CD14-positive monocyte (primary cell): Measurements from ENCODE around the gene BANP. TPM values are rescaled to one million over a fixed set of nuclear protein-coding genes. Genes with fewer than 3 reads are reported as not detected.
"Not testable (repeated sequence)": the region's sequence is repeated elsewhere in the genome, so short reads cannot be mapped to it uniquely, and the experiment has no call there.

ENCODE experiments used
- DNase-seq, 3 donors: peaks; one replicate each; pipeline ENCODE4 v3.0.0-alpha.2; 2011 to 2022
- H2AFZ ChIP-seq: 2 replicates; pipeline ENCODE4 v1.6.0; 2012; ENCODE audit warnings: mild to moderate bottlenecking, low read depth, low read length, inconsistent platforms; ENCODE audit not compliant: insufficient read depth, poor library complexity, severe bottlenecking
- H3K27ac ChIP-seq, 2 donors: 1 replicate in 1 of 2; 2 replicates in 1 of 2; pipeline ENCODE4 v1.5.1; 2012 to 2013; ENCODE audit warnings: low read length in 2 of 2, control low read depth in 1 of 2, inconsistent platforms in 1 of 2, low read depth in 1 of 2, mild to moderate bottlenecking in 1 of 2
- H3K27me3 ChIP-seq, 2 donors: one replicate each; pipeline versions ENCODE4 v1.6.0 to v1.6.1; 2011 to 2013; ENCODE audit warnings: low read length in 2 of 2; ENCODE audit not compliant: control insufficient read depth in 2 of 2, insufficient read depth in 2 of 2
- H3K36me3 ChIP-seq, 2 donors: replicated peaks in 1 of 2; 1 replicate in 1 of 2; 2 replicates in 1 of 2; pipeline versions ENCODE4 v1.5.1 to v1.6.1; 2012 to 2013; ENCODE audit warnings: low read length in 2 of 2, control low read depth in 1 of 2, inconsistent platforms in 1 of 2, mild to moderate bottlenecking in 1 of 2; ENCODE audit not compliant: insufficient read depth in 2 of 2, control insufficient read depth in 1 of 2
- H3K4me1 ChIP-seq, 2 donors: 1 replicate in 1 of 2; 2 replicates in 1 of 2; pipeline versions ENCODE4 v1.5.1 to v1.6.1; 2012 to 2013; ENCODE audit warnings: low read length in 2 of 2, control low read depth in 1 of 2, inconsistent platforms in 1 of 2, mild to moderate bottlenecking in 1 of 2, moderate library complexity in 1 of 2; ENCODE audit not compliant: insufficient read depth in 2 of 2, control insufficient read depth in 1 of 2
- H3K4me2 ChIP-seq: replicated peaks from 2 replicates; pipeline ENCODE3; 2012; ENCODE audit warnings: low read length, moderate library complexity, mild to moderate bottlenecking; ENCODE audit not compliant: poor library complexity, severe bottlenecking; ENCODE audit errors: extremely low read depth
- H3K4me3 ChIP-seq, 3 experiments: fragments of 200-600 bp in 1 of 3; sonication (generic) in 1 of 3; replicated peaks in 1 of 3; 1 replicate in 2 of 3; 2 replicates in 1 of 3; pipeline ENCODE4 v1.5.1; 2011 to 2013; ENCODE audit warnings: low read length in 3 of 3, mild to moderate bottlenecking in 3 of 3, control low read depth in 2 of 3, low read depth in 2 of 3, inconsistent platforms in 1 of 3, moderate library complexity in 1 of 3
- H3K79me2 ChIP-seq: 2 replicates; pipeline ENCODE4 v1.6.0; 2012; ENCODE audit warnings: mild to moderate bottlenecking, control low read depth, inconsistent platforms, low read length, moderate library complexity; ENCODE audit not compliant: insufficient read depth
- H3K9ac ChIP-seq: 2 replicates; pipeline ENCODE4 v1.6.0; 2017; ENCODE audit warnings: low read length, mild to moderate bottlenecking; ENCODE audit not compliant: insufficient read depth, poor library complexity, severe bottlenecking
- H3K9me3 ChIP-seq, 2 donors: replicated peaks in 1 of 2; 1 replicate in 1 of 2; 2 replicates in 1 of 2; pipeline versions ENCODE4 v1.5.1 to v1.6.1; 2012 to 2013; ENCODE audit warnings: low read length in 2 of 2, control low read depth in 1 of 2; ENCODE audit not compliant: control insufficient read depth in 1 of 2, insufficient read depth in 1 of 2
- H4K20me1 ChIP-seq: 2 replicates; pipeline ENCODE4 v1.6.0; 2012; ENCODE audit warnings: mild to moderate bottlenecking, low read length, control low read depth, moderate library complexity; ENCODE audit not compliant: insufficient read depth
- H3K27ac Mint-ChIP-seq, 7 donors: one replicate each; pipeline ENCODE4 v1.8.0; 2020; ENCODE audit warnings: mild to moderate bottlenecking in 7 of 7, mixed read lengths in 7 of 7, moderate library complexity in 6 of 7, inconsistent platforms in 2 of 7
- H3K27me3 Mint-ChIP-seq, 3 donors: one replicate each; pipeline ENCODE4 v1.8.0; 2021 to 2022; ENCODE audit warnings: low read depth in 3 of 3, mild to moderate bottlenecking in 3 of 3, mixed read lengths in 3 of 3, moderate library complexity in 3 of 3, inconsistent platforms in 1 of 3
- H3K36me3 Mint-ChIP-seq, 2 donors: one replicate each; pipeline ENCODE4 v1.8.0; 2020; ENCODE audit warnings: mixed read lengths in 2 of 2, inconsistent platforms in 1 of 2, mild to moderate bottlenecking in 1 of 2
- H3K4me1 Mint-ChIP-seq: one replicate; pipeline ENCODE4 v1.8.0; 2020; ENCODE audit warnings: mild to moderate bottlenecking, mixed read lengths
- H3K4me3 Mint-ChIP-seq, 2 donors: one replicate each; pipeline ENCODE4 v1.8.0; 2020; ENCODE audit warnings: mild to moderate bottlenecking in 2 of 2, mixed read lengths in 2 of 2, moderate library complexity in 1 of 2
- H3K9me3 Mint-ChIP-seq, 7 donors: one replicate each; pipeline ENCODE4 v1.8.0; 2020 to 2022; ENCODE audit warnings: mixed read lengths in 7 of 7, mild to moderate bottlenecking in 6 of 7, moderate library complexity in 6 of 7, inconsistent platforms in 2 of 7
- WGBS: methylation state at CpG from one replicate; pipeline ENCODE4 v1.1.5; 2013; ENCODE audit warnings: missing lambda C conversion rate; ENCODE audit not compliant: insufficient coverage; 5-methylcytosine and 5-hydroxymethylcytosine counted together
- intact Hi-C, 2 donors: fragments of 100-400 bp; cut with micrococcal nuclease; formaldehyde crosslinking; loops; one replicate each; pipeline versions ENCODE4 v1.15.0 to v1.15.1; 2023
- polyA plus RNA-seq, 3 donors: library from polyadenylated mRNA; depleted of rRNA in 1 of 3; unstranded in 2 of 3; stranded (reverse) in 1 of 3; fragments of 300-500 nt in 2 of 3; fragments of >200 nt in 1 of 3; fragmentation: Illumina TruSeq in 2 of 3; gene quantifications; 1 replicate in 2 of 3; 2 replicates in 1 of 3; pipeline ENCODE4 v1.2.3, GENCODE V29; 2012 to 2021
- TF ChIP-seq, protein P1 (sequence below): fragments of 200-600 bp; IDR thresholded peaks from one replicate; pipeline ENCODE4 v1.8.0; 2022; ENCODE audit warnings: antibody characterized with exemption, mild to moderate bottlenecking

The BANP gene
- polyA plus RNA-seq, 3 donors = 10.1 to 40.9 (median 11.7) TPM

DNA sequence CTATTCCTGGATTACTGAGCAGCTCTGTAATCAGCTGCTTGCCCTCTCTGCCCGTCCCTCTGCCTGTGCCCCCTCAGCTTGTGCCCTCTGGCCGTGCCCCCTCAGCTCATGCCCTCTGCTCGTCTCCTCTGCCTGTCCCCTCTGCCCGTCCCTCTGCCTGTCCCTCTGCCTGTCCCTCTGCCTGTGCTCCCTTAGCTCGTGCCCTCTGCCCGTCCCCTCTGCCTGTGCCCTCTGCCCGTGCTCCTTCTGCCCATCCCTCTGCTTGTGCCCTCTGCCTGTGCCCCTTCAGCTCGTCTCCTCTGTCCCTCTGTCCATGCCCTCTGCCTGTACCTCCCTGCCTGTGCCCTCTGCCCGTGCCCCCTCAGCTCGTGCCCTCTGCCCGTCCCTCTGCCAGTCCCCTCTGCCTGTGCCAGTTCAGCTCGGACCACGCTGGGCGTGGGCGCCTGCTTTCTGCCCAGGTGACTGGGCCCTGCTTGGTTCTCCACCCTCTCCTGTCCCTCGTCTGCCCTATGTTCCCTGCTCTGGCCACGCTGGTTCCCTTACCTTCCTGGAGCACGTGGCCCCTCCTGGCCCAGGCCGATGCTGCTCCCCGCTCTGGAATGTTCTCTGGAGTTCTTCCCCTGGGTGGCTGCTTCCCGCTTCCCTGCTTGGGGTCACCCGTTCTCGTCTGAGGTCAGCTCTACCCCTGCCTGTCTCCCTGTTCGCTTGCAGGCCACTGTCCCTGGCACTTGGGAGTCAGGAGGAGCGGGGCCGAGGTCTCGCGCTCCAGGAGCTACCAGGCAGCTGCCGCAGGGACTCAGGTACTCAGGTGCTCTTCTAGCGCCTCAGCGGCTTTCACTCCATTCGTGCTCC is 63.9 kb downstream of the BANP start:
- no peak for DNase-seq

DNA sequence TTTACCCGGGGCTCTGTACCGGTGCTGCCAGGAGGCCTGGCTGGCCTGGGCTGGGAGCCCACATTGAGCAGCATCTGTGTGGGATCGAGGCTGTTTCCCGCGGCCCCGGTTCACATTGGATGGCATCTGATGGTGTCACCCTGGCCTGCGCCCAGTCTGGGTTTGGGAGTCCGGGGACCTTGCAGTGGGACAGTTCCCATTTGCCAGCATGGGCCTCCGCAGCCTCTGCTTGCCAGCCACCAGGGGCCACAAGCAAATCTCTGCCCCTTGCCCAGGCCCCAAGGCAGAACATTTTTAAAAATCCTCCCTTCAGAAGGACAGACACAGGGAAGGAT is 64.5 kb downstream of the BANP start:
- Histone ChIP-seq H2AFZ (no peak overlapping the region), H3K9ac (no peak overlapping the region), H4K20me1 (peaks cover 16% of the 10 kb centered on the region), H3K4me3 (no peak overlapping the region), H3K27me3 (no peaks in the 10 kb centered on the region), H3K9me3 (no peaks in the 10 kb centered on the region), H3K4me1 (no peaks in the 10 kb centered on the region), H3K27ac (no peak overlapping the region), H3K36me3 (peaks cover 57 to 78% of the 10 kb centered on the region in 2 donors), H3K4me2 (no peak overlapping the region), H3K79me2 (no peaks in the 10 kb centered on the region)
- no peak for DNase-seq
- peak overlapping the region in 1 of 7 donors; percentile 22 for H3K27ac Mint-ChIP-seq
- peaks cover 79 to 89% of the 10 kb centered on the region in 2 donors for H3K36me3 Mint-ChIP-seq
- H3K27me3 Mint-ChIP-seq = peaks cover 0 to 4% (median 1%) of the 10 kb centered on the region in 3 donors
- no peak overlapping the region for H3K4me3 Mint-ChIP-seq
- H3K9me3 Mint-ChIP-seq = peaks cover 0 to 2% (median 0%) of the 10 kb centered on the region in 7 donors
- intact Hi-C loops = no loop called here
- WGBS = 98% methylated on average over 6 of the region's 9 CpGs
- TF ChIP-seq, protein P1, sequence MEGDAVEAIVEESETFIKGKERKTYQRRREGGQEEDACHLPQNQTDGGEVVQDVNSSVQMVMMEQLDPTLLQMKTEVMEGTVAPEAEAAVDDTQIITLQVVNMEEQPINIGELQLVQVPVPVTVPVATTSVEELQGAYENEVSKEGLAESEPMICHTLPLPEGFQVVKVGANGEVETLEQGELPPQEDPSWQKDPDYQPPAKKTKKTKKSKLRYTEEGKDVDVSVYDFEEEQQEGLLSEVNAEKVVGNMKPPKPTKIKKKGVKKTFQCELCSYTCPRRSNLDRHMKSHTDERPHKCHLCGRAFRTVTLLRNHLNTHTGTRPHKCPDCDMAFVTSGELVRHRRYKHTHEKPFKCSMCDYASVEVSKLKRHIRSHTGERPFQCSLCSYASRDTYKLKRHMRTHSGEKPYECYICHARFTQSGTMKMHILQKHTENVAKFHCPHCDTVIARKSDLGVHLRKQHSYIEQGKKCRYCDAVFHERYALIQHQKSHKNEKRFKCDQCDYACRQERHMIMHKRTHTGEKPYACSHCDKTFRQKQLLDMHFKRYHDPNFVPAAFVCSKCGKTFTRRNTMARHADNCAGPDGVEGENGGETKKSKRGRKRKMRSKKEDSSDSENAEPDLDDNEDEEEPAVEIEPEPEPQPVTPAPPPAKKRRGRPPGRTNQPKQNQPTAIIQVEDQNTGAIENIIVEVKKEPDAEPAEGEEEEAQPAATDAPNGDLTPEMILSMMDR = no peak
- no peaks in the 10 kb centered on the region for H3K4me1 Mint-ChIP-seq

More for the DNA sequence above, 63.9 kb downstream of the BANP start:
- Histone ChIP-seq H4K20me1 (peaks cover 10% of the 10 kb centered on the region), H3K4me2 (no peak overlapping the region), H3K27me3 (no peaks in the 10 kb centered on the region), H3K4me1 (no peaks in the 10 kb centered on the region), H3K9me3 (no peaks in the 10 kb centered on the region), H3K36me3 (peaks cover 57 to 80% of the 10 kb centered on the region in 2 donors), H3K4me3 (no peak overlapping the region), H3K9ac (no peak overlapping the region), H3K79me2 (no peaks in the 10 kb centered on the region), H2AFZ (no peak overlapping the region), H3K27ac (no peak overlapping the region)
- Mint-ChIP-seq H3K36me3 (peaks cover 79 to 89% of the 10 kb centered on the region in 2 donors), H3K27ac (peak overlapping the region in 3 of 7 donors; percentile 65 to 68 (median 66)), H3K4me3 (no peak overlapping the region), H3K27me3 (peaks cover 0 to 4% (median 1%) of the 10 kb centered on the region in 3 donors), H3K9me3 (no peaks in the 10 kb centered on the region), H3K4me1 (no peaks in the 10 kb centered on the region)
- intact Hi-C loops = no loop called here
- WGBS = 95% methylated on average over 26 of the region's 32 CpGs
- TF ChIP-seq, protein P1 = no peak

DNA sequence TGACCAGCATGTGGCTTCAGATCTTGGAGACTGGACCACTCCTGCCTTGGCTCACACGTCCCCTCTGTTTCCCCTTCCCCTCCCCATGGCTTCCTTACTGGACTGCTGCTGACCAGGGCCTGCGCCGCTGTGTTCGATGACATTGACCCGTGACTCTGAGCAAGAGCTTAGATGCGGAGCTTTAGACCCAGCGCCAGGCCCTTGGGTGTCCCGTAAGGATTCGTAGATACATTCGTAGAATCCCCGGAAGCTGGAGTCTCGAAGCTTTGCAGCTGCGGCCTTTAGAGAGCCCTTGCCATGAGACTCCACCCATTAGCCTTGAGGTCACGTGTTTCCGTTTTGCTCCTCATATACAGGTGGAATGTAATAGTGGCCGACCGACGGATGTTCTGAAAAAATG is 65.2 kb downstream of the BANP start:
- DNase-seq, H3K27me3 Mint-ChIP-seq, H3K4me2 ChIP-seq, H2AFZ ChIP-seq, H3K27ac ChIP-seq, H3K9ac ChIP-seq, intact Hi-C loops, H3K79me2 ChIP-seq, H3K9me3 ChIP-seq, H3K4me1 Mint-ChIP-seq, H3K4me3 ChIP-seq, H3K4me1 ChIP-seq, H3K4me3 Mint-ChIP-seq, H3K27me3 ChIP-seq, H3K9me3 Mint-ChIP-seq: not testable (repeated sequence)
- WGBS = 88% methylated on average over 14 of the region's 18 CpGs
- peaks cover 51 to 75% of the 10 kb centered on the region in 2 donors for H3K36me3 ChIP-seq
- Mint-ChIP-seq H3K27ac (peak overlapping the region in 2 of 7 donors; percentile 22 to 53), H3K36me3 (peaks cover 74 to 86% of the 10 kb centered on the region in 2 donors)
- H4K20me1 ChIP-seq = peaks cover 22% of the 10 kb centered on the region
